Neural cell (in vitro differentiated cells): Measurements from ENCODE around the gene PDPK1. TPM values are rescaled to one million over a fixed set of nuclear protein-coding genes. Genes with fewer than 3 reads are reported as not detected.

Experiments used
- H2AFZ ChIP-seq: fragments of 200-600, 300-800 bp; sonication (generic), shearing (Covaris generic); 2 replicates; pipeline ENCODE4 v1.6.0; 2014; ENCODE audit warnings: low read depth, mild to moderate bottlenecking, antibody characterized with exemption, low read length, moderate library complexity
- H3F3A ChIP-seq: fragments of 200-600 bp; shearing (Covaris generic); 2 replicates; pipeline ENCODE4 v1.6.1; 2016; ENCODE audit warnings: mild to moderate bottlenecking, moderate library complexity, mixed read lengths, antibody characterized with exemption, low read length; ENCODE audit not compliant: insufficient read depth, poor library complexity, severe bottlenecking
- H3K27ac ChIP-seq: fragments of 200-600, 300-800 bp; sonication (generic), shearing (Covaris generic); 2 replicates; pipeline ENCODE4 v1.5.1; 2014; ENCODE audit warnings: mild to moderate bottlenecking, low read length, moderate library complexity
- H3K27me3 ChIP-seq: fragments of 300-800, 200-600 bp; sonication (generic), shearing (Covaris generic); 2 replicates; pipeline ENCODE4 v1.6.0; 2014; ENCODE audit warnings: mild to moderate bottlenecking, low read depth, low read length, moderate library complexity; ENCODE audit not compliant: insufficient read depth
- H3K36me3 ChIP-seq: fragments of 300-800, 200-600 bp; sonication (generic), shearing (Covaris generic); 2 replicates; pipeline ENCODE4 v1.5.1; 2014; ENCODE audit warnings: mild to moderate bottlenecking, antibody characterized with exemption, low read length, moderate library complexity; ENCODE audit not compliant: insufficient read depth
- H3K4me2 ChIP-seq: fragments of 300-800, 200-600 bp; sonication (generic), shearing (Covaris generic); 2 replicates; pipeline ENCODE4 v1.6.0; 2014; ENCODE audit warnings: mild to moderate bottlenecking, low read length
- H3K4me3 ChIP-seq: fragments of 300-800, 200-600 bp; sonication (generic), shearing (Covaris generic); 2 replicates; pipeline ENCODE4 v1.5.1; 2014; ENCODE audit warnings: mild to moderate bottlenecking, low read length, moderate library complexity
- H3K79me2 ChIP-seq: fragments of 200-600 bp; shearing (Covaris generic); replicated peaks from 2 replicates; pipeline ENCODE4 v1.6.0; 2014; ENCODE audit warnings: mild to moderate bottlenecking, low read length, moderate library complexity; ENCODE audit not compliant: insufficient read depth
- H3K9ac ChIP-seq: fragments of 300-800, 200-600 bp; sonication (generic), shearing (Covaris generic); 2 replicates; pipeline ENCODE4 v1.6.1; 2016; ENCODE audit warnings: mild to moderate bottlenecking, low read length, mixed read lengths
- H3K9me2 ChIP-seq: fragments of 200-600 bp; shearing (Covaris generic); 2 replicates; pipeline ENCODE4 v1.6.1; 2016; ENCODE audit warnings: mild to moderate bottlenecking, low read length, mixed read lengths; ENCODE audit not compliant: insufficient read depth
- H3K9me3 ChIP-seq: fragments of 200-600, 300-800 bp; sonication (generic), shearing (Covaris generic); 2 replicates; pipeline ENCODE4 v1.6.1; 2016; ENCODE audit warnings: mild to moderate bottlenecking, mixed run types, low read length, moderate library complexity, mixed read lengths
- H4K20me1 ChIP-seq: fragments of 200-600 bp; shearing (Covaris generic); 2 replicates; pipeline ENCODE4 v1.6.1; 2016; ENCODE audit warnings: mild to moderate bottlenecking, mixed run types; ENCODE audit not compliant: insufficient read depth
- EP300 ChIP-seq: fragments of 450-650 bp; conservative IDR thresholded peaks from 2 replicates; pipeline ENCODE4 v1.6.1; 2014; ENCODE audit warnings: antibody characterized with exemption, mild to moderate bottlenecking, moderate library complexity; ENCODE audit not compliant: poor library complexity, severe bottlenecking
- EZH2 ChIP-seq: fragments of 200-600, 300-800 bp; shearing (Covaris generic), sonication (generic); IDR thresholded peaks from 2 replicates; pipeline ENCODE4 v1.6.1; 2014; ENCODE audit warnings: antibody characterized with exemption, low read length, borderline replicate concordance, mild to moderate bottlenecking; ENCODE audit not compliant: insufficient read depth, poor library complexity, severe bottlenecking
- MXI1 ChIP-seq: fragments of 450-650 bp; conservative IDR thresholded peaks from 2 replicates; pipeline ENCODE4 v1.6.1; 2014; ENCODE audit warnings: antibody characterized with exemption, mild to moderate bottlenecking; ENCODE audit not compliant: poor library complexity, severe bottlenecking
- POLR2AphosphoS5 ChIP-seq: IDR thresholded peaks from 2 replicates; pipeline ENCODE4 v1.6.1; 2012
- RAD21 ChIP-seq: fragments of 450-650 bp; conservative IDR thresholded peaks from 2 replicates; pipeline ENCODE4 v1.6.1; 2014; ENCODE audit warnings: antibody characterized with exemption, mild to moderate bottlenecking, moderate library complexity
- SMC3 ChIP-seq: fragments of 450-650 bp; conservative IDR thresholded peaks from 2 replicates; pipeline ENCODE4 v1.6.1; 2014; ENCODE audit warnings: antibody characterized with exemption, mild to moderate bottlenecking, moderate library complexity; ENCODE audit not compliant: poor library complexity
- TAF1 ChIP-seq: IDR thresholded peaks from 2 replicates; pipeline ENCODE4 v1.6.1; 2012; ENCODE audit warnings: low read depth
- polyA plus RNA-seq: library from polyadenylated mRNA; depleted of rRNA; stranded (reverse); fragments of >200 nt; gene quantifications from 2 replicates; pipeline ENCODE4 v1.2.3, GENCODE V29; 2014
- TF ChIP-seq, protein P1 (sequence below): fragments of 450-650 bp; IDR thresholded peaks from 2 replicates; pipeline ENCODE4 v1.5.1; 2014; ENCODE audit warnings: antibody characterized with exemption, mild to moderate bottlenecking, moderate library complexity; ENCODE audit not compliant: poor library complexity, severe bottlenecking
- TF ChIP-seq, protein P2 (sequence below): IDR thresholded peaks from 2 replicates; pipeline ENCODE4 v1.6.1; 2012; ENCODE audit warnings: borderline replicate concordance

The PDPK1 gene
- polyA plus RNA-seq, 1 donor from 2014 or later: 18.6 TPM

DNA sequence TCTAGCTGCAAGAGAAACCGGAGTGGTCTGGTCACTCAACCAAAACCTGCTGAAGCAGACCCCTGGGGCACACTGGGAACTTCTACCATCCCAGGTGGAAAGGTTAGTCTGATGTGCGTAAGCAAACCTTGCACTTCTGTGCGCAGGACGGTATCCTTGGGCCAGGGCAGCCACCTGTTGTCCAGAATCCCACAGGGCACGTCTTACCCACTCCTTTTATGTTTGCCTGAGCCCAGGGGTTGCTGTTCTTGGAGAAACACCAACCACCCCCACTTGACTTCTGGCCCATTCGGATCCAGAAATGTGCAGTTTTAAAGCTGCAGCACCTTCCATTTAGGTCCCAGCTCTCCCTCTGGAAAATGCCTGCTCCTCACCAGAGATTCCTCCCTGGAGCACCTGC is 44.2 kb upstream of the PDPK1 start:
- no peaks in the 10 kb centered on the region for H3K36me3 ChIP-seq

DNA sequence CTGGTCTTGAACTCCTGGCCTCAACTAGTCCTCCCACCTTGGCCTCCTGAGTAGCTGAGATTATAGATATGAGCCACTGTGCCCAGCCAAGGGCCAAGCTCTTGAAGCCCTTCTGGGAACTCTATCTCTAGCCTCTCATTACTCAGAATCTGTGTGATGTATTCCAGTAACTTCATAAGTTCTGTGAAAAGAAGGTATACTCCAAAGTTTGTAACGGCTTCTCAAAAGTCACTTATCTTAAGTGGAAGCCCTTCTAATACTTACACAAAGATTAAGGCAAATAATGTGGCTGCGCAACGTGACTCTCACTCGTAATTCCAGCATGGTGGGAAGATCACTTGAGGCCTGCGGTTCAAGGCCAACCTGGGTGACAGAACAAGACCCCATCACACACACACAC is 43.2 kb upstream of the PDPK1 start:
- H4K20me1 ChIP-seq: no peaks in the 10 kb centered on the region
- H3K27ac ChIP-seq: no peak overlapping the region
- no peaks in the 10 kb centered on the region for H3K9me2 ChIP-seq
- H3K36me3 ChIP-seq: no peaks in the 10 kb centered on the region
- no peak overlapping the region for H3K4me3 ChIP-seq
- H3K9ac ChIP-seq: no peak overlapping the region
- H3K27me3 ChIP-seq: no peaks in the 10 kb centered on the region
- no peaks in the 10 kb centered on the region for H3K79me2 ChIP-seq
- no peaks in the 10 kb centered on the region for H3F3A ChIP-seq
- H3K4me2 ChIP-seq: no peak overlapping the region
- H3K9me3 ChIP-seq: no peaks in the 10 kb centered on the region
- TF ChIP-seq EP300 (no peak), TAF1 (no peak), POLR2AphosphoS5 (no peak)
- TF ChIP-seq, protein P1, sequence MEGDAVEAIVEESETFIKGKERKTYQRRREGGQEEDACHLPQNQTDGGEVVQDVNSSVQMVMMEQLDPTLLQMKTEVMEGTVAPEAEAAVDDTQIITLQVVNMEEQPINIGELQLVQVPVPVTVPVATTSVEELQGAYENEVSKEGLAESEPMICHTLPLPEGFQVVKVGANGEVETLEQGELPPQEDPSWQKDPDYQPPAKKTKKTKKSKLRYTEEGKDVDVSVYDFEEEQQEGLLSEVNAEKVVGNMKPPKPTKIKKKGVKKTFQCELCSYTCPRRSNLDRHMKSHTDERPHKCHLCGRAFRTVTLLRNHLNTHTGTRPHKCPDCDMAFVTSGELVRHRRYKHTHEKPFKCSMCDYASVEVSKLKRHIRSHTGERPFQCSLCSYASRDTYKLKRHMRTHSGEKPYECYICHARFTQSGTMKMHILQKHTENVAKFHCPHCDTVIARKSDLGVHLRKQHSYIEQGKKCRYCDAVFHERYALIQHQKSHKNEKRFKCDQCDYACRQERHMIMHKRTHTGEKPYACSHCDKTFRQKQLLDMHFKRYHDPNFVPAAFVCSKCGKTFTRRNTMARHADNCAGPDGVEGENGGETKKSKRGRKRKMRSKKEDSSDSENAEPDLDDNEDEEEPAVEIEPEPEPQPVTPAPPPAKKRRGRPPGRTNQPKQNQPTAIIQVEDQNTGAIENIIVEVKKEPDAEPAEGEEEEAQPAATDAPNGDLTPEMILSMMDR: no peak
- H2AFZ ChIP-seq: no peak overlapping the region

More for the DNA sequence above, 44.2 kb upstream of the PDPK1 start:
- Histone ChIP-seq H3K27ac (no peak overlapping the region), H3K4me3 (no peak overlapping the region), H2AFZ (no peak overlapping the region), H3K27me3 (no peaks in the 10 kb centered on the region), H3K79me2 (no peaks in the 10 kb centered on the region), H3F3A (no peaks in the 10 kb centered on the region), H4K20me1 (no peaks in the 10 kb centered on the region), H3K9me2 (no peaks in the 10 kb centered on the region), H3K9me3 (no peaks in the 10 kb centered on the region), H3K4me2 (no peak overlapping the region), H3K9ac (no peak overlapping the region)
- TF ChIP-seq RAD21 (no peak), EZH2 (no peak), POLR2AphosphoS5 (no peak), TAF1 (no peak), SMC3 (no peak), MXI1 (no peak), EP300 (no peak)
- TF ChIP-seq, protein P2, sequence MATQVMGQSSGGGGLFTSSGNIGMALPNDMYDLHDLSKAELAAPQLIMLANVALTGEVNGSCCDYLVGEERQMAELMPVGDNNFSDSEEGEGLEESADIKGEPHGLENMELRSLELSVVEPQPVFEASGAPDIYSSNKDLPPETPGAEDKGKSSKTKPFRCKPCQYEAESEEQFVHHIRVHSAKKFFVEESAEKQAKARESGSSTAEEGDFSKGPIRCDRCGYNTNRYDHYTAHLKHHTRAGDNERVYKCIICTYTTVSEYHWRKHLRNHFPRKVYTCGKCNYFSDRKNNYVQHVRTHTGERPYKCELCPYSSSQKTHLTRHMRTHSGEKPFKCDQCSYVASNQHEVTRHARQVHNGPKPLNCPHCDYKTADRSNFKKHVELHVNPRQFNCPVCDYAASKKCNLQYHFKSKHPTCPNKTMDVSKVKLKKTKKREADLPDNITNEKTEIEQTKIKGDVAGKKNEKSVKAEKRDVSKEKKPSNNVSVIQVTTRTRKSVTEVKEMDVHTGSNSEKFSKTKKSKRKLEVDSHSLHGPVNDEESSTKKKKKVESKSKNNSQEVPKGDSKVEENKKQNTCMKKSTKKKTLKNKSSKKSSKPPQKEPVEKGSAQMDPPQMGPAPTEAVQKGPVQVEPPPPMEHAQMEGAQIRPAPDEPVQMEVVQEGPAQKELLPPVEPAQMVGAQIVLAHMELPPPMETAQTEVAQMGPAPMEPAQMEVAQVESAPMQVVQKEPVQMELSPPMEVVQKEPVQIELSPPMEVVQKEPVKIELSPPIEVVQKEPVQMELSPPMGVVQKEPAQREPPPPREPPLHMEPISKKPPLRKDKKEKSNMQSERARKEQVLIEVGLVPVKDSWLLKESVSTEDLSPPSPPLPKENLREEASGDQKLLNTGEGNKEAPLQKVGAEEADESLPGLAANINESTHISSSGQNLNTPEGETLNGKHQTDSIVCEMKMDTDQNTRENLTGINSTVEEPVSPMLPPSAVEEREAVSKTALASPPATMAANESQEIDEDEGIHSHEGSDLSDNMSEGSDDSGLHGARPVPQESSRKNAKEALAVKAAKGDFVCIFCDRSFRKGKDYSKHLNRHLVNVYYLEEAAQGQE: no peak
- TF ChIP-seq, protein P1: no peak
